HG02870 (cell line): ENCODE results near the gene ZIM2.

Experiments used
- ATAC-seq: cut with Tn5 transposase; IDR thresholded peaks from one replicate; pipeline ENCODE4 v1.9.1; 2021; ENCODE audit warnings: mild to moderate bottlenecking, moderate library complexity; ENCODE audit not compliant: unreplicated experiment

ZIM2 gene

GRCh38 chr19:56839652-56840450 lies 675 bp downstream of the ZIM2 start:
- ATAC-seq, result no peak

DNA sequence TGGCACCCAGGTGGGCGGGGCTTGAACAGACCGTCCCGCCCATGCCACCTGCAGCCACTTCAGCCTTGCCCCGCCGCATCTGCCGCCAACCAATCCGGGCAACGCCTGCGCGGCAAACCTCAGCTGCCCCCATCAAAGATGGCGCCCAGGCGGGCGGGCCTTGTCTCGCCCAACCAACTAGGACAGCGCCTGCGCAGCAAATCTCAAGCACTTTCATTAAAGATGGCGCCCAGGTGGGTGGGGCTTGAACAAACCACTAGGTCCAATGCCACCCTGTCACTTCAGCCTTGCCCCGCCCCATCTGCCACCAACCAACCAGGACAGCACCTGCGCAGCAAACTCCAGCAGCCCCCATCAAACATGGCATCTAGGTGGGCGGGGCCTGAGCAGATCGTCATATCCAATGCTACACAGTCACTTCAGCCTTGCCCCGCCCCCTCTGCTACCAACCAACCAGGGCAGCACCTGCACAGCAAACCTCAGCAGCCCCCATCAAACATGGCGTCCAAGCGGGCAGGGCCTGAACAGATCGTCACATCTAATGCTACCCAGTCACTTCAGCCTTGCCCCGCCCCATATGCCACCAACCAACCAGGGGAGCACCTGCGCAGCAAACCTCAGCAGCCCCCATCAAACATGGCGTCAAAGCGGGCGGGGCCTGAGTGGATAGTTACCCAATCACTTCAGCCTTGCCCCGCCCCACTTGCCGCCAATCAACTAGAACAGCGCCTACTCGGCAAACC lies 1.4 kb downstream of the ZIM2 start:
- no peak for ATAC-seq

DNA sequence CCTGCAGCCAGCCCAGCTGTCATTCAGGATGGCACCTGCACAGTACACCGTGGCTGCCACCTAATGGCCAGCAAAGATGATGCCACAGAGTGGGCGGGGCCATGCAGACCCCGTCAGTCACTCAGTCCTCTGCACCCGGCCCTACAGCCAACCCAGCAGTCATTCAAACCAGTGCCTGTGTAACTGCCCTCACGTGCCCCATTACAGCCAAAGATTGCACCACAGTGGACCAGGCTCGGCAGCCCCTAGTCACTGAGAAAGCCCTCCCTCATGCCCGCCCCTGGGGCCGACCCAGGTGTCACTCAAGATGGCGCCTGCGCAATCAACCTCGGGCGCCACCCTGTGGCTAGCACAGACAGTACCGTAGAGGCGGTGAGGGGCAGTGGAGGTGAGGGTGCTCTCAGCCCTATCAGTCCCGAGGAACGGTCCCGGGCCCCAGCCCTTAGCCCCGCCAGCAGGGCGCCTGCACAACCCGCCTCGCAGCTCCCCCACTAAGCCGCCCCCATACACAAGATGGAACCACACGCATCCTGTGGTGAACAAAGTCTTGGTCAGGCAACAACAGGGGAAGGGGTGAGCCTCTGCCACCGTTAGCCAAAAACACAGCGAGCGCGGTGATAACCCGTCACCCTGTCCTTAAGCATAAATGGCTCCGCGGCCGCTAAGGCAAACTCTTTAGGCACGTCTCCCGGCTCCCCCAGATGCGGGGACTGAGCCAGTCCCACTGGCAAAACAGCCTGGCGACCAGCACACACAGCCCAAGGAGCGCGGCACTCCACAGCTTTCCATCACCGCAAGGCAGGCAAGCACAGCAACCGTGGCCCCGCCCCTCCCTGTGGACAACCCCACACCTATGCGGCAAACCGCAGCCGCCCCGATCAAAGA lies 2.3 kb downstream of the ZIM2 start:
- no peak for ATAC-seq

GRCh38 chr19:56837492-56838023 lies 3.0 kb downstream of the ZIM2 start:
- no peak for ATAC-seq

- no peak for ATAC-seq
These were observed 3.5 kb downstream of the ZIM2 start for GRCh38 chr19:56837004-56837403.

- no peak for ATAC-seq
These were observed 4.5 kb downstream of the ZIM2 start for GRCh38 chr19:56836059-56836458.

- no peak for ATAC-seq
These were observed 5.1 kb downstream of the ZIM2 start for GRCh38 chr19:56835401-56835800.

GRCh38 chr19:56834564-56835375 lies 5.8 kb downstream of the ZIM2 start:
- ATAC-seq, result no peak

GRCh38 chr19:56832352-56832928 lies 8.1 kb downstream of the ZIM2 start:
- ATAC-seq, result no peak

GRCh38 chr19:56831255-56831654 lies 9.3 kb downstream of the ZIM2 start:
- no peak for ATAC-seq

DNA sequence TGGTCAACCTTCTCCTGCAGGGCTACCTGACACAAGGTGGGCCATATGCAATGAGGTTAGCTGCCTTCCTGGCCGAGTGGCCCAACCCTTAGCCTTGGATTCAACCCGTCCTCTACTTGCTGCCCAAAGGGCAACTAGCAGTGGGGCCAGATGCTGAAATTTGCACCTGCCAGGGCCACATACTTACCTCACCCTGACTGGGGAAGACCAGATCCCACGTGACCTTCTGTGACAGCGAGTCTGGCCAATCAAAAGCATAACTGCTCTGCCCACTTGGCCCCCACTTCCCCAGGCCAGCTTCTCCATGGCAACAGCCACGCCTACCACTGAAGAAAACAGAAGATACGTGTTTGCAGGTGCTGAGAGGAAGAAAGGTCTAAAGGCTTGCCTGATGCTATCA lies 10.9 kb downstream of the ZIM2 start:
- ATAC-seq, result no peak

- ATAC-seq, result no peak
These were observed 12.8 kb downstream of the ZIM2 start for GRCh38 chr19:56827708-56828107.

DNA sequence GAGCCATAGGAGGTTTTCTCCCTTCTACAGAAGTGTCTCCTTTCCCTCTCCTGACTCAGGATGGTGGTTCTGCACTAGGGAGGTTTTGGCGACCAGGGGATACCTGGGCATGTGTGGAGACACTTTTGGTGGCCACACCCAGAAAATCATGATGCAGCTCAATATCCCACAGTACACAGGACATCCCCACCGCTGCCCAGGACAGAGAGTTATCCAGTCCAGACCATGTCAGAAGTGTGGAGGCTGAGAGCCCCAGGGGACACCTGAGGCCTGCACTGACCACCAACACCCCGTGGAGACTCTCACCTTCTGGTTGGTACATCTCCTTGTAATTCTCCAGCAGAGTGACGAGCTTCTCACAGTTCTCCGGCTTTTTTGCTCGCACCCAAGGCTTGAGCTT lies 16.6 kb downstream of the ZIM2 start:
- ATAC-seq, result no peak

- ATAC-seq, result no peak
These were observed 17.1 kb downstream of the ZIM2 start for GRCh38 chr19:56823417-56823816.

DNA sequence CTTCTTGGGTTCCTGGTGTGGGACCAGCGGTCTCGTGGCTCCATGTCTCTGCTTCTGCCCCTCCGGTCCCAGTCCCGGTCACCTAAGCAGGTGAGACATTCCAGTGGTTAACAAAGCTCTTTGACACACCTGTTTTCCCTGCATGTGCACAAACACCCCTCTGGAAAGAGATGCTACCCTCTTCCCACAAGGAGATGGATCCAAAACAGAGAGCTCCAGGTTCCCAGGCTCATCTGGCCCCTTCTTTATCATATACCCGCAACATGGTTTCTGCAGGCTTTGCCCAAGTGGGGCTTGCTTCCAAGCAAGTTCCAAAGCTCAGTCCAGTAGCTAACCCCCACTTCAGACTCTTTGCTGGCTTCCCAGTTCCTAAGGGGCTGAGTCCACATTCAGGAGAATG lies 17.8 kb downstream of the ZIM2 start:
- ATAC-seq, result no peak

DNA sequence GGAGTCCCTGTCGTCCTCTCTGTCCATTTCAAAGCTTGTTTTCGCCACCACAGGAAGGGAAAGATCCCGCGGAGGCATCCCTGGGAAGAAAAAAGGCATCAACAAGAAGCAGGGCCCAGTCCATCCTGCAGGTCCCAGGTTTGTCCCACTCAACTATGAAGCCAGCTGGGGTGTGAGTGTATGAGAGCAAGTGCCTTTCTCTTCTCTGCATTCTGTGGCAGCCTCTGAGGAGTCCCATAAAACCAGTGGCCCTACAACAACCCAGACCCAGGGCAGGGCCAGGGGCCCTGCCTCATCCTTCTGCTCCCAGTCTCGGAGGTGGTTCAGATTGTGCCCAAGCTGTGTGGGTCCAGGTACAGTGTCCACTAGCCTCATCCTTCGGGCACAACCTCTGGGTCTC lies 18.9 kb downstream of the ZIM2 start:
- no peak for ATAC-seq

- ATAC-seq, result no peak
These were observed 19.3 kb downstream of the ZIM2 start for GRCh38 chr19:56821209-56821608.

- ATAC-seq, result no peak
These were observed 21.4 kb downstream of the ZIM2 start for GRCh38 chr19:56819166-56819565.

- no peak for ATAC-seq
These were observed 25.9 kb downstream of the ZIM2 start for GRCh38 chr19:56814656-56815055.

- ATAC-seq, result no peak
These were observed 27.0 kb downstream of the ZIM2 start for GRCh38 chr19:56813531-56813930.
